HG03442 (cell line): ENCODE data around the gene FBXO10.
A peak's percentile ranks its signal among the peaks of the same experiment; 100 is the strongest.

Experiments used
- ATAC-seq: cut with Tn5 transposase; IDR thresholded peaks from one replicate; pipeline ENCODE4 v1.9.1; 2021; ENCODE audit warnings: mild to moderate bottlenecking, moderate library complexity; ENCODE audit not compliant: unreplicated experiment

Gene FBXO10

GRCh38 chr9:37596504-37596903 lies 20.3 kb upstream of the FBXO10 start:
- ATAC-seq: no peak

- ATAC-seq: no peak
Measured at GRCh38 chr9:37593883-37594448, 17.8 kb upstream of the FBXO10 start.

GRCh38 chr9:37592108-37592951 lies 16.1 kb upstream of the FBXO10 start, which contains the start of gene TOMM5:
TOMM5 (minus strand) TSS chr9:37592597; CDS start chr9:37592532, 65 bp downstream.
- peak; percentile 89 for ATAC-seq

GRCh38 chr9:37587521-37587920 lies 11.3 kb upstream of the FBXO10 start:
- no peak for ATAC-seq

- ATAC-seq: no peak
Measured at GRCh38 chr9:37583522-37584121, 7.4 kb upstream of the FBXO10 start.

- no peak for ATAC-seq
Measured at GRCh38 chr9:37582548-37583157, 6.5 kb upstream of the FBXO10 start.

GRCh38 chr9:37575511-37575914 lies 667 bp downstream of the FBXO10 start:
- ATAC-seq: peak; percentile 38

- no peak for ATAC-seq
Measured at GRCh38 chr9:37575001-37575400, 1.2 kb downstream of the FBXO10 start.

GRCh38 chr9:37574241-37574721 lies 1.9 kb downstream of the FBXO10 start:
- no peak for ATAC-seq

- ATAC-seq: no peak
Measured at GRCh38 chr9:37571282-37571681, 4.9 kb downstream of the FBXO10 start.

- no peak for ATAC-seq
Measured at GRCh38 chr9:37566716-37567115, 9.5 kb downstream of the FBXO10 start.

GRCh38 chr9:37565661-37566618 lies 10.2 kb downstream of the FBXO10 start:
- ATAC-seq: peak; percentile 79

- no peak for ATAC-seq
Measured at GRCh38 chr9:37564916-37565315, 11.3 kb downstream of the FBXO10 start.

- no peak for ATAC-seq
Measured at GRCh38 chr9:37563806-37564513, 12.2 kb downstream of the FBXO10 start.

- no peak for ATAC-seq
Measured at GRCh38 chr9:37562826-37563225, 13.4 kb downstream of the FBXO10 start.

GRCh38 chr9:37561682-37562081 lies 14.5 kb downstream of the FBXO10 start:
- no peak for ATAC-seq

GRCh38 chr9:37559855-37560592 lies 16.2 kb downstream of the FBXO10 start:
- ATAC-seq: no peak

- ATAC-seq: no peak
Measured at GRCh38 chr9:37559125-37559524, 17.1 kb downstream of the FBXO10 start.

- no peak for ATAC-seq
Measured at GRCh38 chr9:37555786-37556185, 20.4 kb downstream of the FBXO10 start.
